Coronary artery (tissue), 2 donors: ENCODE measurements around the gene ENOX1.

Experiments used
- DNase-seq: peaks from one replicate; pipeline ENCODE4 v3.0.0-alpha.2; 2017; ENCODE audit warnings: low spot score
- H3K27ac ChIP-seq, 2 donors: fragments of 200-600 bp; sonication (generic); one replicate each; pipeline ENCODE4 v1.5.1; 2016 to 2019
- H3K4me3 ChIP-seq: fragments of 200-600 bp; sonication (generic); 2 replicates; pipeline ENCODE4 v1.5.1; 2016; ENCODE audit warnings: mild to moderate bottlenecking, moderate library complexity
- CTCF ChIP-seq: fragments of 200-600 bp; sonication (generic); IDR thresholded peaks from one replicate; pipeline ENCODE4 v1.5.1; 2019; ENCODE audit warnings: antibody characterized with exemption

The ENOX1 gene

GRCh38 chr13:43284162-43284561 lies 502.6 kb downstream of the ENOX1 start:
- no peak overlapping the region for H3K4me3 ChIP-seq
- no peak for DNase-seq
- no peak overlapping the region for H3K27ac ChIP-seq
- TF ChIP-seq CTCF, result no peak

DNA sequence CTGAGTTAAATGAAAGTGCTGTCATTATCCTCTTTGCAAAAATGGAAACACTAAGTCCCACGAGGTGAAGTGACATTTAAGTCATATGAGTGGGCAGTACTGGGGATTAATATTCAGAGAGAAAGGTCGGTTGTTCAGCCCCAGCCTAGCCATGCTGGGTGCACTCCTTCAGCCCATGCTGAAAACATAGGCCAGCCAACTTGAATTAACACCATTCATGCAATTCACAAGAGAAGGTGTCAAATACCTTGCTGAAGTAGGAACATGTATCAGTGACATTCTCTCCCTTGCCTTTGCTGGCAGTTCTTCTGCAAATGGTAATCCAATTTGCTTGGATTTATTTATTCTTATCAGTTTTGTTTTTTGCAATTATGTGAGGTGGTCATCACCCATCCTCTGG lies 507.1 kb downstream of the ENOX1 start:
- no peak overlapping the region for H3K27ac ChIP-seq
- DNase-seq, result no peak
- TF ChIP-seq CTCF, result no peak

GRCh38 chr13:43278127-43278526 lies 508.6 kb downstream of the ENOX1 start:
- no peak for TF ChIP-seq CTCF
- H3K4me3 ChIP-seq, result no peak overlapping the region
- no peak overlapping the region for H3K27ac ChIP-seq
- DNase-seq, result no peak

More for the DNA sequence above, 507.1 kb downstream of the ENOX1 start:
- H3K4me3 ChIP-seq, result no peak overlapping the region

DNA sequence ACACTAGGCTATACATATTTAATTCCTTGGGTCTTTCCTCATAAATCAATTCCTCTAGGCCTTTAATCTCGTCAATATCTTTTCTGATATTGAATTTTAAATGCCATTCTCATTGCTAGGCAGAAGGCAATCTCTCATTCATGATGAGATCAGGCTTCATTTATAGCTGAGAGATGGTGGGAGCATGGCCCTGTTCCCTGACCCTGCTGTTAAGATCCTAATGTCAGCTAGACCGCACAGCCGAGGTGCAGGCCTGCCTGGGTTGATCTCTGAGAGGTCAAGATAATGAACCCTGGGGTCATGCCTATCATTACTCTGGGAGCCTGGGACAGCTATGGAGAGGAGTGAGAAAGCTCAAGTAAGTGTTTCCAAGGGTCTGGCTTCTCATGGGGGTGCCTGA lies 509.6 kb downstream of the ENOX1 start:
- Histone ChIP-seq H3K27ac (no peak overlapping the region), H3K4me3 (no peak overlapping the region)
- no peak for DNase-seq
- no peak for TF ChIP-seq CTCF

DNA sequence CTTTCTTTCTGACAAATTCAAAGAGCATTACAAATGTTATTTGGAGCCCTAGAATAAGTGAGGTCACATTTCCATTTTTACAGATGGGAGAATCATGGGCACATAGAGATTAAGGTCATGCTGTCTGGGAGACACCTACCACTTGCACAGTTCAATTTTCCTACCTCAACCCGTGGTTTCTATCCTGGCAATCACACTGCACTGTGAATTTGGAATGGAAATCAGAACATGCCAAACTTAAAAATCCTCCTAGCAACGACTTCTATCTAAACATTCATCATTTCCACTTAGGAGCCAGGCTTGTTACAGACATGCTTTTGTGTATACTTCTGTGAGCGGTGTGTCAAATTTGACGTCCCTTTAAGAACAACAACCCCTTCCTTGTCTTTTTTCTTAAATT lies 511.9 kb downstream of the ENOX1 start:
- H3K4me3 ChIP-seq, result no peak overlapping the region
- TF ChIP-seq CTCF, result no peak
- H3K27ac ChIP-seq, result no peak overlapping the region
- no peak for DNase-seq

DNA sequence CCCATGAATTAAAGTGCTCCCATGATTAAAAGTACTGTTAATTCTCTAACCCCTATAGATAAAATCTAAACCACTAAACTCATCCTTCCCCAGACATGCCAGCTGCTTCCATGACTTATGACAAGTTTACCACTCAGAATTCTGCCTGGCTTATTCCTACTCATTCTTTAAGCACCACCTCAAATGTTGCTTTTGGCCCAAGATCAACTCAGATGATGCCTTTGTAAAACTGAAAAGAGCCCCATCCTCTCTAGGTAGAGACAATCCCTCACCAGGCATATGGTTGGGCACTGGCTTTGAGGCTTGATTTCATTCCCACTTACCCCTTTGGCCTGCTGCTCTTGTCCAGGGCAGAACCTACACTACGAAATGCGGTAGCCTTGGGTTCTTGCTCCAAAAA lies 513.4 kb downstream of the ENOX1 start:
- no peak for TF ChIP-seq CTCF
- no peak for DNase-seq
- H3K27ac ChIP-seq, result no peak overlapping the region
- no peak overlapping the region for H3K4me3 ChIP-seq

GRCh38 chr13:43272851-43273250 lies 513.9 kb downstream of the ENOX1 start:
- DNase-seq, result no peak
- no peak overlapping the region for H3K27ac ChIP-seq
- no peak for TF ChIP-seq CTCF
- no peak overlapping the region for H3K4me3 ChIP-seq
